ENCODE data around the gene IL4R. TPM values are rescaled to one million over a fixed set of nuclear protein-coding genes. Genes with fewer than 3 reads are reported as not detected.
"Not testable (repeated sequence)": the region's sequence is repeated elsewhere in the genome, so short reads cannot be mapped to it uniquely, and the experiment has no call there.

Gene IL4R
- total RNA-seq, 2 donors from 2014 or later, result 30.6 to 31.6 TPM

DNA sequence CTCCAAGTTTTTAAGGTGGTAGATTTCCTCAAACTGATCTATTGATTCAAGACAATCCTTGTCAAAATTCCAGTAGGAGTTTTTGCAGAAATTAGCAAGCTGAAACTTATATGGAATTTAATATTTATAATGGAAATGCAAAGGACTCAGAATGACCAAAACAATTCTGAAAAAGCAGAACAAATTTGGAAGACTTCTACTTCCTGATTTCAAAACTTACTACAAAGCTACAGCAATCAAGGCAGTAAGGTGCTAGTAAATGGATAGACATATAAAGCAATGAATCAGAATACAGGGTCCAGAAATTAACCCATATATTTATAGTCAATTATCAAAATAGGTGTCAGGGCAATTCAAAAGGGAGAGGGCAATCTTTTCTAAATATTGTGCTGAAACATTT, 76.4 kb downstream of the IL4R start:
- no peaks in the 10 kb centered on the region for H3K4me1 Mint-ChIP-seq
- H3K27me3 ChIP-seq (ENCODE audit: control insufficient read depth, insufficient read depth, low read length, poor library complexity, severe bottlenecking), result peaks cover 6% of the 10 kb centered on the region
- H3K36me3 Mint-ChIP-seq (ENCODE audit: low read depth), result no peaks in the 10 kb centered on the region
- H3K9me3 Mint-ChIP-seq, result peaks cover 4% of the 10 kb centered on the region
- TF ChIP-seq, protein P1, sequence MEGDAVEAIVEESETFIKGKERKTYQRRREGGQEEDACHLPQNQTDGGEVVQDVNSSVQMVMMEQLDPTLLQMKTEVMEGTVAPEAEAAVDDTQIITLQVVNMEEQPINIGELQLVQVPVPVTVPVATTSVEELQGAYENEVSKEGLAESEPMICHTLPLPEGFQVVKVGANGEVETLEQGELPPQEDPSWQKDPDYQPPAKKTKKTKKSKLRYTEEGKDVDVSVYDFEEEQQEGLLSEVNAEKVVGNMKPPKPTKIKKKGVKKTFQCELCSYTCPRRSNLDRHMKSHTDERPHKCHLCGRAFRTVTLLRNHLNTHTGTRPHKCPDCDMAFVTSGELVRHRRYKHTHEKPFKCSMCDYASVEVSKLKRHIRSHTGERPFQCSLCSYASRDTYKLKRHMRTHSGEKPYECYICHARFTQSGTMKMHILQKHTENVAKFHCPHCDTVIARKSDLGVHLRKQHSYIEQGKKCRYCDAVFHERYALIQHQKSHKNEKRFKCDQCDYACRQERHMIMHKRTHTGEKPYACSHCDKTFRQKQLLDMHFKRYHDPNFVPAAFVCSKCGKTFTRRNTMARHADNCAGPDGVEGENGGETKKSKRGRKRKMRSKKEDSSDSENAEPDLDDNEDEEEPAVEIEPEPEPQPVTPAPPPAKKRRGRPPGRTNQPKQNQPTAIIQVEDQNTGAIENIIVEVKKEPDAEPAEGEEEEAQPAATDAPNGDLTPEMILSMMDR (conservative IDR thresholded peaks at IDR 0.05), result no peak
- H3K4me3 Mint-ChIP-seq, result no peak overlapping the region
- H3K27me3 Mint-ChIP-seq (ENCODE audit: insufficient read depth), result peaks cover 8% of the 10 kb centered on the region
- peaks cover 6% of the 10 kb centered on the region for H3K9me3 ChIP-seq (ENCODE audit: control insufficient read depth, low read length)
- H3K9ac ChIP-seq (ENCODE audit: extremely low read depth, low read length, poor library complexity, severe bottlenecking), result no peak overlapping the region
- H3K27ac Mint-ChIP-seq, result no peak overlapping the region
- H3K36me3 ChIP-seq (ENCODE audit: control insufficient read depth, insufficient read depth, low read length), result no peaks in the 10 kb centered on the region
- no peak overlapping the region for H3K27ac ChIP-seq (ENCODE audit: low read depth, low read length)
- no peak overlapping the region for H3K4me3 ChIP-seq (ENCODE audit: low read length)
- no peaks in the 10 kb centered on the region for H3K4me1 ChIP-seq (ENCODE audit: control insufficient read depth, insufficient read depth, low read length)
- DNase-seq, result no peak

DNA sequence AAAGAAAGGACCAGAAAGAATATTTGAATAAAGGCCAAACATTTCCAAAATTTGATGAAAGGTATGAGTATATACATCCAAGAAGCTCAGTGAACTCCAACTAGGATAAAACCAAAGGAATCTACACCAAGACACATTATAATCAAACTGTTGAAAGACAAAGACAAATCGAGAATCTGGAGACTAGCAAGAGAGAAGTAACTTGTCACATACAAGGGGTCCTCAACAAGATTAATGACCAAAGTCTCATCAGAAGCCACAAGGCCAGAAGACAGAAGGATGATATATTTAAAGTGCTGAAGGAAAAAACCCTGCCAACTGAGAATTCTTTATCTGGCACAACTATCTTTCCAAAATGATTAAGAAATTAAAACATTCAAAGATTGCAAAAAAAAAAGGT, 78.9 kb downstream of the IL4R start:
- Histone ChIP-seq H3K9me3 (ENCODE audit: control insufficient read depth, low read length) (peaks cover 6% of the 10 kb centered on the region), H3K4me1 (ENCODE audit: control insufficient read depth, insufficient read depth, low read length) (no peaks in the 10 kb centered on the region), H3K9ac (ENCODE audit: extremely low read depth, low read length, poor library complexity, severe bottlenecking) (no peak overlapping the region), H3K36me3 (ENCODE audit: control insufficient read depth, insufficient read depth, low read length) (no peaks in the 10 kb centered on the region), H3K27ac (ENCODE audit: low read depth, low read length) (no peak overlapping the region), H3K27me3 (ENCODE audit: control insufficient read depth, insufficient read depth, low read length, poor library complexity, severe bottlenecking) (peaks cover 6% of the 10 kb centered on the region), H3K4me3 (ENCODE audit: low read length) (no peak overlapping the region)
- Mint-ChIP-seq H3K4me1 (no peaks in the 10 kb centered on the region), H3K27me3 (ENCODE audit: insufficient read depth) (peaks cover 5% of the 10 kb centered on the region), H3K36me3 (ENCODE audit: low read depth) (no peaks in the 10 kb centered on the region), H3K9me3 (peaks cover 2% of the 10 kb centered on the region), H3K4me3 (no peak overlapping the region), H3K27ac (no peak overlapping the region)
- WGBS, 2 experiments (ENCODE audit: insufficient coverage in 1 of 2, insufficient read length in 1 of 2), result 67 to 100% methylated on average over 1 of the region's 1 CpG
- TF ChIP-seq, protein P1 (conservative IDR thresholded peaks at IDR 0.05), result no peak
- DNase-seq, result no peak

DNA sequence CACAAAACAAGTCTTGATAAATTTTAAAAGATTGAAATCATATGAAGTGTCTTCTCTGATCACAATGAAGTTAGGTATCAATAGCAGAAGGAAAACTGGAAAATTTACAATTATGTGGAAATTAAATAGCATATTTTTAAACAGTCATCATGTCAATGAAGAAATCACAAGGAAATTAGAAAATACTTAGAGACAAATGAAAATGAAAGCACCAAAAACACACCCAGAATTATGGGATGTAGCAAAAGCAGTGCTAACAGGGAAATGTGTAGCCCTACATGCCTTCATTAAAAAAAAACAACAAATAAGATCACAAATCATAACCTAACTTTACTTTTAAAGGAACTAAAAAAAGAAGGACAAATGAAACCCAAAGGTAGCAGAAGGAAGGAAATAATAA, 80.7 kb downstream of the IL4R start:
- Mint-ChIP-seq H3K9me3 (peaks cover 2% of the 10 kb centered on the region), H3K36me3 (ENCODE audit: low read depth) (no peaks in the 10 kb centered on the region), H3K4me3 (no peak overlapping the region), H3K4me1 (no peaks in the 10 kb centered on the region), H3K27me3 (ENCODE audit: insufficient read depth) (peaks cover 4% of the 10 kb centered on the region), H3K27ac (no peak overlapping the region)
- H3K36me3 ChIP-seq (ENCODE audit: control insufficient read depth, insufficient read depth, low read length), result no peaks in the 10 kb centered on the region
- H3K9ac ChIP-seq (ENCODE audit: extremely low read depth, low read length, poor library complexity, severe bottlenecking), result no peak overlapping the region
- H3K27me3 ChIP-seq (ENCODE audit: control insufficient read depth, insufficient read depth, low read length, poor library complexity, severe bottlenecking), result no peaks in the 10 kb centered on the region
- no peak overlapping the region for H3K27ac ChIP-seq (ENCODE audit: low read depth, low read length)
- H3K4me1 ChIP-seq (ENCODE audit: control insufficient read depth, insufficient read depth, low read length), result no peaks in the 10 kb centered on the region
- no peak overlapping the region for H3K4me3 ChIP-seq (ENCODE audit: low read length)
- DNase-seq, result no peak
- H3K9me3 ChIP-seq (ENCODE audit: control insufficient read depth, low read length), result peaks cover 6% of the 10 kb centered on the region
- TF ChIP-seq, protein P1 (conservative IDR thresholded peaks at IDR 0.05), result no peak

DNA sequence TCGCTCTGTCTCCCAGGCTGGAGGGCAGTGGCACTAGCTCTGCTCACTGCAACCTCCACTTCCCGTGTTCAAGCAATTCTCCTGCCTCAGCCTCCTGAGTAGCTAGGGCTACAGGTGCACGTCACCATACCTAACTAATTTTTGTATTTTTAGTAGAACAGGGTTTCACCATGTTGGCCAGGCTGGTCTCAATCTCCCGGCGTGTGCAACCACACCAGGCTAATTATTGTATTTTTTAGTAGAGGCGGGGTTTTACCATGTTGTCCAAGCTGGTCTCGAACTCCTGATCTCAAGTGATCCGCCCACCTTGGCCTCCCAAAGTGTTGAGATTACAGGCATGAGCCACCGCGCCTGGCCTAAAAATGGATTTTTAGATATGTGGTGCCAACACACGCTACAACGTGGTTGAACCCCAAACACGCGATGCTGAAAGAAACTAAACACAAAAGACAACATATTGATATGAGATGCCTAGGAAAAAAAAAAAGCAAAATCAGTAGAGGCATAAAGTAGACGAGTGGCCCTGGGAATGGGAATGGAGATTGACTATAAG, 84.6 kb downstream of the IL4R start:
- not testable (repeated sequence) for H3K4me1 Mint-ChIP-seq; H3K27ac Mint-ChIP-seq; H3K9me3 Mint-ChIP-seq; H3K36me3 ChIP-seq (ENCODE audit: control insufficient read depth, insufficient read depth, low read length); H3K9me3 ChIP-seq (ENCODE audit: control insufficient read depth, low read length); H3K4me3 Mint-ChIP-seq; H3K4me3 ChIP-seq (ENCODE audit: low read length); DNase-seq; H3K27me3 ChIP-seq (ENCODE audit: control insufficient read depth, insufficient read depth, low read length, poor library complexity, severe bottlenecking); H3K9ac ChIP-seq (ENCODE audit: extremely low read depth, low read length, poor library complexity, severe bottlenecking); H3K27me3 Mint-ChIP-seq (ENCODE audit: insufficient read depth); H3K36me3 Mint-ChIP-seq (ENCODE audit: low read depth); H3K27ac ChIP-seq (ENCODE audit: low read depth, low read length); H3K4me1 ChIP-seq (ENCODE audit: control insufficient read depth, insufficient read depth, low read length)
- 86 to 93% methylated on average over 8 to 15 of the region's 15 CpGs for WGBS, 2 experiments (ENCODE audit: insufficient coverage in 1 of 2, insufficient read length in 1 of 2)

All from endodermal cell (in vitro differentiated cells).